Hippocampal formation (tissue), 2 donors: ENCODE measurements around the gene COQ3.

Source experiments
- DNase-seq, 2 donors: peaks; one replicate each; lab custom pipeline; 2025; lab: John Stamatoyannopoulos, UW

The COQ3 gene

DNA sequence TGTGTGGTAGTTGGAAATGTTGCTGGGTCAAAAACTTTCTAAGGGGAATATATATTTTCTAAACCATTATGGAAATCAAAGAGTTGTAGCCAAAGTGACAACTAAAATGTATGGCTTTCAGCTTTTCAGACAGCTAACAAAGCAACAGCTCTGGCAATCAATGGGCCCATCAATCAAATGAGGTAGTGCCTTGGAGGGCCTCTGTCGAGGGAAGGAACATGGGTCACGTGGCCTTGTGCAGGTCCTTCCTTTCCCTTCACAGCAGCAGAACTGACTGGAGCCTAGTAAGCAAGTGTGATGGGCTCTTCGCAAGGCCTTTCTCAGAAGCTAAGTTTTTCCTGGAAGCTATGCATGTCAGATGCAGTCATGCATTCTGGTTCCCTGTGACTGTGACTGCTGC lies 62.5 kb downstream of the COQ3 start:
- no peak for DNase-seq

DNA sequence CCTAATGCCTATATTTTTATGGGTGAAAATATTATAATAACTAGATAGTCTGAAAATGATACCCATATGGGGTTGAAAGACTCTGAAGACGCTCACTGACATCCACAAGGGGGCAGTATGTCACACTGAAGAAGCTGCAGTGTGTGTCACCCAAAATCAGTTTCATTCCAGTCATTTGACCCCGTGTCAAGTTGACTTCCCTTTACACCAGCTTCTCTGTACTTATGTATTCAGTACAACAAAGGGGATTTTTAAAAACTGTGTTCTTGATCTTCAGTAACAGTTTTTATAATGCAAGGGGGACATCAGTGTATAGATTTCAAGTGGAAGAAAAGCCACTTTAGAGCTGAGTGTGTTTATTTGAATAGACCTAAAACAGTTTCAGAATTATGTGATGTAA lies 63.8 kb downstream of the COQ3 start:
- DNase-seq = peak; percentile 29 to 33

DNA sequence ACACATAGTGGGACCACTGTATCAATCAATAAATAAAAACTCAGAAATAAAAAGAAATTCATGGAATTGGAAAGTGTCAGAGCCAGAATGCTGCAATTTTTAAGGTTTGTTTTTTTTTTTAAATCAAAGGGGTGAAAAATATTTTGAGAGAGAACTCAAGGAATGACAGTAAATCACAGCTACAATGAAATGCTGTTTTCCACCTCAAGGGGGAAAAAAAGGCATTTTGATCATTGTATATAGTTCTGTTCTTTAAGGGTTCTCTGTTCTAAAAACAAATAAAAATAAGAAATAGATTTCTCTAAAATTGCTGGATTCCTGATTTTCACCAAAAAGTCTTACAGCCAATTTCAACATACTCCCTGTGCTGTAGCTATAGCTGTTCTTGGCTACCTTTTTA lies 69.0 kb downstream of the COQ3 start:
- DNase-seq = no peak
